HG02852 (cell line): ENCODE results near the gene TAAR2.
"Not testable (repeated sequence)": the region's sequence is repeated elsewhere in the genome, so short reads cannot be mapped to it uniquely, and the experiment has no call there.

Experiments
- ATAC-seq: cut with Tn5 transposase; IDR thresholded peaks from one replicate; pipeline ENCODE4 v1.9.1; 2021; ENCODE audit warnings: mild to moderate bottlenecking, moderate library complexity; ENCODE audit not compliant: unreplicated experiment

The TAAR2 gene, protein sequence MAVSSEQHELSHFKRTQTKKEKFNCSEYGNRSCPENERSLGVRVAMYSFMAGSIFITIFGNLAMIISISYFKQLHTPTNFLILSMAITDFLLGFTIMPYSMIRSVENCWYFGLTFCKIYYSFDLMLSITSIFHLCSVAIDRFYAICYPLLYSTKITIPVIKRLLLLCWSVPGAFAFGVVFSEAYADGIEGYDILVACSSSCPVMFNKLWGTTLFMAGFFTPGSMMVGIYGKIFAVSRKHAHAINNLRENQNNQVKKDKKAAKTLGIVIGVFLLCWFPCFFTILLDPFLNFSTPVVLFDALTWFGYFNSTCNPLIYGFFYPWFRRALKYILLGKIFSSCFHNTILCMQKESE

DNA sequence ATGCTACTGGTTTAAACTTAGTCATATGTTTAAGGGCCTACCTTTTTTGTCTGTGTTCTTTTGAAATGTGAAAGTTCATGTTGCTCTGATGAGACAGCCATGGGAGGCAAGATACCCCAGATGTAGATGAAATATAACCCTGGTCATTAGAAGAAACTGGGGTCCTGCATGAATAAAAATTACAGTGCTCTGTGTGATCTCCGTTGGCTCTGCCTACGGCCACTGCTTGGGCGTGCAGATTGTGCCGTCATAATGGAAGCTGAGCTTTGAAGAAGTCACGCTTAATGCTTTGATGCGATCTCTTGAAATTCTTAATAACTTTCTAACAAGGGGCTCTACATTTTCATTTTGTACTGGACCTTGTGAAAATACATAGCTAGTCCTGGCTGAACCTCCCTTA, at the start of gene TAAR2:
Gene TAAR2, minus strand, starts transcription at position 101 of the 400 bp plus-strand sequence. Its CDS starts 0 bp downstream, at position 101.
- no peak for ATAC-seq

DNA sequence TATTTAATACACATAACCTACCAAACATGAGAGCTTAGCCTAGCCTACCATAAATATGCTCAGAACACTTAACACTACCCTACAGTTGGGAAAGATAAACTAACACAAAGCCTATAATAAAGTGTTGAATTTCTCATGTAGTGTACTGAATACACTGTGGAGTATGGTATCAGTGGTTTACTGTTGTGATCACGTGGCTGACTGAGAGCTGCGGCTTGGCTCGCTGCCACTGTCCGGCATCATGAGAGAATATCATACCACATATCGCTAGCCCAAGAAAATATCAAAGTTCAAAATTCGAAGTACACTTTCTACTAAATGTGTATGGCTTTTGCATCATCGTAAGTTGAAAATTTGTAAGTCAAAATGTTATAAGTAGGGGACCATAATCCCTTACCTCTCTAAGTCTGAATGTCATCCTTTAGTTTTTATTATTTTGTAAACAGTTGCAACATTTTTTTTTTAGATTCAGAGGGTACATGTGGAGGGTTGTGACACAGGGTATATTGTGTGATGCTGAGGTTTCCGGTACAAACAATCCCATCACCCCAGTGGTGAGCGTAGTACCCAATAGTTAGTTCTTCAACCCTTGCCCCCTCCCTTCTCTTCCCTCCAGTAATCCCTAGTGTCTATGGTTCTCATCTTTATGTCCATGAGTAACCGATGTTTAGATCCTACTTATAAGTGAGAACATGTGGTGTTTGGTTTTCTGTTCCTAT, 49.5 kb upstream of the TAAR2 start:
- no peak for ATAC-seq

DNA sequence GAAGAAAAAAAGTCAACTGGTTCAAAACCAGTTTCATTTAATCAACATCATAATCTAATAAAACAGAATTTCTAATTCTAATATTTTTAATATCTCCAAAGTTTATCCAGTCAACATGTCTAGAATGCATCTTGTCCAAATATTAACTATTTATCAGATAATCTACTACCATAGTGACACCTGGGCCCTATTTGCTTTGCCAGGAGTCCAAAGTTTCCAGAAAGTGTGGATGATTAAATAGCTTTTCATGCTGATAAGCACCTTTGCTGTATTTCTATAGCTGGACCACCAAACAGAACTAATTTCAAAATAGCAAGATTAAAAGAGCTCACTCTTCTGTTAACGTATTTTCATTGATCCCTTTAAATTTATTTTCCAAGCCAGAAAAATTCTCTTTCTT, 47.2 kb upstream of the TAAR2 start:
- ATAC-seq: no peak

DNA sequence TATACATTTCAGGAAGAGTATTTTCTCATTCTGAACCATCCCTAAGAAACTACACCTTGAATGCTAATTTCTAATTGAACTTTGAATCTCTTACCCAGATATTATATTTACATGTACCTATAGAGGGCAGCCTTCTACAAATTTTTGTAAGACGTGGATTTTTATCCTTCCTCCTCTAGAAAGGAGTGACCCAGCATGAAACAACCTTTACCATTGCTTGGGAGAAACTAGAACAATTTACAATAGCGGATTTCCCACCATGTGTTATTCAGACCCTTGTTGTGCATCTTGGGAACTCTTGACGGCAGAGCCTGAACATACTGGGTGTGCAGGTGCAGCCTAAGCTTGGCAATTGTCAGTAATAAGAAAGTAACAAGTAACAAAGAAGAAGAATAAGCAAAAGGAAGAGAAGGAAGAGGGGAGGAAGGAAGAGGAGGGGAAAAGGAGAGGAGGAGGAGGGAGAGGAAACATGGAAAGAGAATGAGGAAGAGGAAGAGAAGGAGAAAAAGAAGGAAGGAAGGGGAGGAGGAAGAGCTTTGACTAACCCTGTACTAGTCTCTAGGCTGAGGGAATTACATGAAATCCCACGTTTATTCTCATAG, 45.7 kb upstream of the TAAR2 start:
- ATAC-seq: peak; percentile 69

DNA sequence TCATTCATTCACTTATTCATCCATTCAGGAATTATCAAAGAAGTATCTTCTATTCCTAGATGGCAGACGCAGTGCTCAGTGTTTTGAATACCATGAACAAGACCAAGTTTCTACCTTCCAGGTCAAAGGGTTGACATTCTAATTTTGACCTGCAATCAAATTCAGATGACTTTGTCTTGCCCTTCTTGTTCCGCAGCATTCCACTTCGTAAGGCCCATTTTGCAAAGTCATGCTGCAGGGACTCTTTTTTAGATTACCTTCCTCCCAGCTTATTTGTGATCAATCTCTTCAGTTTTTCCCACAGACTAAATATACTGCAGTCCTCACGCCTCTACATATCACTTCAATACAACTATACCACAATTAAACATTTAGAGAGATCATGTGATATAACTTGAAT, 42.0 kb upstream of the TAAR2 start:
- no peak for ATAC-seq

DNA sequence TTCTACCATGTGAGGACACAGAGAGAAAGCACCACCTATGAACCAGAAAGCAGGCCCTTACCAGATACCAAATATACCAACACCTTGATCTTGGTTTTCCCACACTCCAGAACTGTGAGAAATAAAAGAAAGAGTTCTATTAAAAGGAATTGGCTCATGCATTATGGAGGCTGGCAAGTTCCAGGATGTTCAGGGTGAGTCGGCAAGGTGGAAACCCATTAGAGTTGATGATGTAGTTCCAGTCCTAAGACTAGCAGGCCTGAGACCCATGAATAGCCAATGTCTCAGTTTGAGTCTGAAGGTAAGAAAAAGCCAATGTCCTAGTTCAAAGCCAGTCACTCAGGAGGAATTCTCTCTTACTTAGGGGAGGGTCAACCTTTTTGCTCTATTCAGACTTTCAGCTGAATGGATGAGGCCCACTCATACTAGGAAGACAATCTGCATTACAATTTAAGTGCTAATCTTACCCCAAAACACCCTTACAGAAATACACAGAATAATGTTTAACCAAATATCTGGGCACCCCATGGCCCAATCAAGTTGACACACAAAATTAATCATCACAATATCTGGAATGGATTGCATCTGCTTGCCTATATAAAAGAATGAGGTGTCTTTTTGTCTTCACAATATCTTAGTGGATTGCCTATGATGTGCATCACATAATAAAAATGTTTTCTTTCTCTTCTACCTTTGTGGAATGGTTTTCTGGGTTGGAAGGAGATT, 40.4 kb upstream of the TAAR2 start:
- ATAC-seq: no peak

DNA sequence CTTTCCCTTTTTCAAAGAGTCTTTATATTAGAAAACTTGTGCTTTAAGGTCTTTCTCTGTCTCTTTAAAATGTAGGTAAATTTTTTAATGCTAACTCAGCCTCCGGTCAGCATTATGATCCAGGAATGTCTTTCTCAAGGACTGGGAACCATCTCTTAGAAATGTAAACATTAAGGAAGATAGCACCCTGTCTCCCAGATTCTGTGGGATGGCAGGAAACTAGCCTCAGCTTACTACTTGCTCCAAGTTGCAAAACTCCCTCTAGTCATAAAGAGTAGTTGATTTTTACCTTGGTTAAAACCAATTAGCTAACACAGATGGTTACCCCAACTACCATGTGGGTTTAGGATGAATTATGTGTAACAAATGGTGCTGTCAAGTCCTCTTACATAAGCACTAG, 39.6 kb upstream of the TAAR2 start:
- ATAC-seq: no peak

DNA sequence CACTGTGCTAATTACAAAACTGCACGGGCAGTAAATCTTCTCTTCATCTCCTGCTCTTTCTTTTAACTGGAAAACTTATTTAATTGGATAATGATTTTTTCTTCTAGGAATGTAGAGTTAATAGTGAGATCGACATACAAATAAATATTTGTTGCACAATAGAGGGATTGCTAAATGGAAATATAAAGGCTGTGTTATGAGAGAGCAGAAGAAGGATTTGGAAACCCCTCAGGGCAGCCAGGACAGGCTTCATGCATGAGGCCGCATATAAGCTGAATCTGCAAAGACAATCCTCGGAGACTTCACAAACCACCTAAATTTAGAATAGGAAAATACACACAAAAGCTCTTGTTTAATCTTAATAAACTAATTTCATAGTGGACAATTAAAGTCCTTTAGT, 37.8 kb upstream of the TAAR2 start:
- no peak for ATAC-seq

DNA sequence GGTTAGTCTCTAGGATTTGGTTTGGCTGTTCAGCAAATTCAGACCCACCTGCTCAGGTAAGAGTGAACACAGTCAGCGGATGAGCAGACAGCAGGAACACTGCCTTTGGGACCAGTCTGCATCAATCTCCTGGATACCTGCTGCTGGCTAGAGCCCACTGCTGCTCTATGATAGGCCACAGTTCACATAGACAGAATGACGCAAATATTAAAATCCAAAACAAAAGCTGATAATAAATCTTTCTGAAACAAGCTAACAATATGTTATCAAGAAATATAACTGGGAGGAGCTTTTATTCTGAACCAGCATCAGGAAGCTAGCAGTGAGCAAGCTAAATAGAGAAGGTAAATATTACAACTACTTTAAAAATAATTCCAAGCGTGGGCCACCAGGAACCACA, 35.0 kb upstream of the TAAR2 start, which contains the start of gene TAAR1:
Gene TAAR1, minus strand, starts transcription at position 101 of the 400 bp plus-strand sequence. CDS start 13,179 bp downstream, outside the sequence.
- no peak for ATAC-seq

DNA sequence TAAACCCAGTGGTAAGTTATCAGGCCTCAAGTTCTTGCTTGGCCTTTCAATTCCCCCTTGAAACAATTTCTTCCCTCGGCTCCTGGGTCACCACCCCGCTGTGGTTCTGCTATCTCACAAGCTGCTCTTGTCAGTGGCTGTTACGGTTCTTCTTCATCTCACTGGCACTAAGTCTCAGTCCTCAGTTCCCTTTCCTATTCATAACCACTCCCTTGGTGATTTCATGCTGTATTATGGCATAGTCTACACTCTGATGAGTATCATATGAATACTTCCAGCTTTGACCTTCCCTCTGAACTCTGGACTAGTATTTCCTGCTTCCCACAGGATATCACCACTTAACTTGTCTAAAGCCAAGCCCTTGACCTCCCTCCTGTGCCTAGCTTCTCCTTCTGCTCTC, 27.0 kb upstream of the TAAR2 start:
- peak; percentile 53 for ATAC-seq

DNA sequence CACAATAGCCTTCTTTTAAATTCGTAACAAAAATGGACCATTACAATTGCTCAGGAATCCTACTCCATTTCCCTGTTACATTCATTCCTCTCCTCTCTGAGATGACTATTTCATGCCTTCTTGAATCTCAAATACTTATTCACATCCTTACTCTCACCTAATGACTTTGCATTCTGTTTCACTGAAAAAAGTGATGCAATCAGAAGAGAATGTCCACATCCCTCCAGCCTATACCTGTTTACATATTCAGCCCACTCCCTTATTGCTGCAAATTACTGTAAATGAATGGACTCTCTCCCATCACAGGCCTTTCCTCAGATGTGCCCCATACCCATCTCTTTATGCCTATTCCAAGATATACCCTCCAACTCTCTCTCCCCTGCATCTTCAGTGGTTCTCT, 26.4 kb upstream of the TAAR2 start:
- no peak for ATAC-seq

DNA sequence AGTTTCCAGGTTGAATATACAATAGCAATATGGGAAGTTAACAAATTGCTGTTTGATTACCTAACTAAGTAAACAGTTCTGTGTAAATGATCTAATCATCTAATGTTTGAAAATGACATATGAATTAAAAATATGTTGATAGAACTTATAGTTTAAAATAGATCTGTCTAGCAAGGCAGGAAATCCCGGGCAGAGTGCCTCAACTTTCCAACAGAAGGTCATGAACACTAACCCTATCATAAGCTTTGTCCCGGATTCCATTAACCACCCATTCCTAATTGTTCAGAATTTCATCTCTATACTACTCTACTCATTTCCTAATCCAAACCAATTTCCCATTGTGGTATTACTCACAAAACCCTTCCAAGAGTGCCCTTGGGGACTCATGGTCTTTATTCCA, 24.8 kb upstream of the TAAR2 start:
- ATAC-seq: no peak

DNA sequence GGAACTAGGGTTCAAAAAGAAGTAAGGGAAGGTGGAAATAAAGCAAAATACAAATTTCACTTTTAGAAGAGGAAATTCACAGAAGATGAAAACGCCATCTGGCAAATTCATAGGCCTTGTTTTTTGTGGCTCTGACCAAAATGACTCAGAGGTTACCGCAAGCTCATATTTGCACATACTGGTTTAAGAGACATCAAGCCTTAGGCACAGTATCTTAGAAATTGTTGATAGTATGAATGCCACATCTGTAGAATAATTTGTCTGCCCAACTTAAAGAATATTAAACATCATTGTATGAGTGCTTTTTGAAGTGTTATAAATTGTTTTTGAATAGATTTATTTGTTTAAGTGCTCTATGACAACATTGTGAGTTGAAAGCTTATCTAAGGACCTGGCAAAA, 24.3 kb upstream of the TAAR2 start:
- ATAC-seq: peak; percentile 91

DNA sequence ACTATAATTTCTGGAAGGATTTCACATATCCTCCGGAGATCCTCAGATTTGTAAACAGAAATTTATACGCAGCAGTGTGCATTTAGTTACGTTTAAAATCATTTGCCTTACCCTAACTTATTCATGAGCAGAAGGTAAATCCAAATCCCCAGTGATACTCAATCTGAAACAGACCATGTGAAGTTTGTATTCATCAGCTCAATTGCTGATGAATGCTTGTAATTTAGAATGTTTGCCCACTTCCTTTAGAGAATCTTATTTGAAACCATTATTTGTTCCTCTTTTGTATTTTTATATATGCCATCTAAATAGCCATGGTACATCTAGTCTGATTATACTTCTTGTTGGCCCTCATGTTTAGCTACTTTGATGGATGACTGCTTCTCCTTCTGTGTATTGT, 19.5 kb upstream of the TAAR2 start:
- ATAC-seq: no peak

DNA sequence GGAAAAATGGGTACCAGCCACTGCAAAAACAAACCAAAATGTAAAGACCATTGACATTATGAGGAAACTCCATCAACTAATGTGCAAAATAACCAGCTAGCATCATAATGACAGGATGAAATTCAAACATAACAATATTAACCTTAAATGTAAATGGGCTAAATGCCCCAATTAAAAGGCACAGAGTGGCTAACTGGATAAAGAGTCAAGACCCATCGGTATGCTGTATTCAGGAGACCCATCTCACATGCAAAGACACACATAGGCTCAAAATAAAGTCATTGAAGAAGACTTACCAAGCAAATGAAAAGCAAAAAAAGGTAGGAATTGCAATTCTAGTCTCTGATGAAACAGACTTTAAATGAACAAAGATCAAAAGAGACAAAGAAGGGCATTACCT, 13.1 kb upstream of the TAAR2 start:
- ATAC-seq: not testable (repeated sequence)

DNA sequence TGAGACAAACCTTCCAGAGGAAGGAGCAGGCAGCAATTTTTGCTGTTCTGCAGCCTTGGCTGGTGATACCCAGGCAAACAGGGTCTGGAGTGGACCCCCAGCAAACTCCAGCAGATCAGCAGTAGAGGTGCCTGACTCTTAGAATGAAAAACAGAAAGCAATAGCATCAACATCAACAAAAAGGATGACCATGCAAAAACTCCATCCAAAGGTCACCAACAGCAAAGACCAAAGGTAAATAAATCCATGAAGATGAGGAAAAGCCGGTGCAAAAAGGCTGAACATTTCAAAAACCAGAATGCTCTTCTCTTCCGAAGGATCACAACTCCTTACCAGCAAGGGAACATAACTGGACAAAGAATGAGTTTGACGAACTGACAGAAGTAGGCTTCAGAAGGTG, 11.8 kb upstream of the TAAR2 start:
- not testable (repeated sequence) for ATAC-seq

DNA sequence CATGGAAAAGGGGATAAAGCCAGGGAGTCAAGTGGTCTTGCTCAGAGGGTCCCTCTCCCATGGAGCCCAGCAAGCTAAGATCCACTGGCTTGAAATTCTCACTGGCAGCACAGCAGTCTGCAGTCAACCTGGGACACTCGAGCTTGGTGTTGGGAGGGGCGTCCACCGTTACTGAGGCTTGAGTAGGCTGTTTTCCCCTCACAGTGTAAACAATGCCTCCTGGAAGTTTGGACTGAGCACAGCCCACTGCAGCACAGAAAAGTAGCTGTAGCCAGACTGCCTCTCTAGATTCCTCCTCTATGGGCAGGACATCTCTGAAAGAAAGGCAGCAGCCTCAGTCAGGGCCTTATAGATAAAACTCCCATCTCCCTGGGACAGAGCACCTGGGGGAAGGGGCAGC, 11.2 kb upstream of the TAAR2 start:
- ATAC-seq: not testable (repeated sequence)

DNA sequence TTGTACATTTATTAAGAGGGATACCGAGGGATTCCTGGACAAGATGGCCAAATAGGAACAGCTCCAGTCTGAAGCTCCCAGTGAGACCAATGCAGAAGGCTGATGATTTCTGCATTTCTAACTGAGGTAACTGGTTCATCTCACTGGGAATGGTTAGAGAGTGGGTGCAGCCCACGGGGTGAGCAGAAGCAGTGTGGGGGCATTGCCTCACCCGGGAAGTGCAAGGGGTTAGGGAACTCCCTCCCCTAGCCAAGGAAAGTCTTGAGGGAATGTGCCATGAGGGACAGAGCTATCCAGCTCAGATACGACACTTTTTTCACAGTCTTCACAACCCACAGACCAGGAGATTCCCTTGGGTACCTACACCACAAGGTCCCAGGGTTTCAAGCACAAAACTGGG, 10.7 kb upstream of the TAAR2 start:
- no peak for ATAC-seq

DNA sequence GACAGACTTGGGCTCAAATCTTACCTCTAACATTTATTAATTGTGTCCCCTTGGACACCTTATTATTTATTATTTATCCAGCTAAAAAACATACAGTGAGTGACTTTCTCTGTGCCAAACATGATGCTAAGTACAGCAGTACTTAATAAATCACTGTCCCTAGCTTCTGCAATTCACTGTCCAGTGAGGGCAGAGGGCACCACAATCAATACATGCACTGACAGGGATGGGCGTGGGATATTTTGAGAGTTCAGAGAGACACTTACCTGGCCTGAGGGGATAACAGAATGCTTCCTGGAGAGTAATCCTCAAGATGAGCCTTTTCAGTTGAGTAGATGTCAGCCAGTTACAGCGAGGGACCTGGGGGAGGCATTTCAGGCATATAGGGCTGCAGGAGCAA, 9.3 kb upstream of the TAAR2 start:
- ATAC-seq: no peak

DNA sequence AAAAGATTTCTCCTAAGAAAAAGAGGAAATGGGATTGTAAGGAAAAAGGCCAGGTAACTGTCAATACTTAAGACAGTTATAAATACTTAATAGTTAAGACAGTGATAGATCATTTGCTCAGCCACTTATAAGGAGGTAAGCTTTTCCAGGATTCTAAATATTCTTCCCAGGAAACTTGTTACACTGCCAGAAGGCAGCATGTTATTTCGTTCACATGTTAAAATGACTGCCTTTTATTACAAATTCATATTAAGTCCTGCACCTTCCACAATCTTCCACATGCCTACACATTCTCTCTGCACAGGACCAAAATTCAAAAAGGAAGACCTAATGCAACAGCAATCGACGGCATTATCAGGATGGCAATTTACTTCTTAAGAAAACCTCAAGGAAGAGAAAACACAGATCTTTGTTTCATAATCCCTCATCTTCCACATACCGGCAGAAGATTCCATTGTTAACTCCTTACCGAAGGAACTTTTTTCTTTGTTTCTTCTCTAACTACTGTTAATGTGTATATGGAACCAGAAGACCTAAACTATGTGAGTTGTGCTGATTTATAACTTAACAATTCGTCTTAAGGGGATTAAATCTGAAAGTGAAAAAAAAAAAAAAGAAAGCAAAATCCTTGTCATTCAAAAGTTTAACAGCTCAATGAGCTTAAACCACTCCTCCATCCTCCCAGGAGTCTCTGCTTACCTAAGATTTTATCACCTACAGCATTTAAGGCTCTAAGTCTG, 799 bp downstream of the TAAR2 start:
- ATAC-seq: no peak

DNA sequence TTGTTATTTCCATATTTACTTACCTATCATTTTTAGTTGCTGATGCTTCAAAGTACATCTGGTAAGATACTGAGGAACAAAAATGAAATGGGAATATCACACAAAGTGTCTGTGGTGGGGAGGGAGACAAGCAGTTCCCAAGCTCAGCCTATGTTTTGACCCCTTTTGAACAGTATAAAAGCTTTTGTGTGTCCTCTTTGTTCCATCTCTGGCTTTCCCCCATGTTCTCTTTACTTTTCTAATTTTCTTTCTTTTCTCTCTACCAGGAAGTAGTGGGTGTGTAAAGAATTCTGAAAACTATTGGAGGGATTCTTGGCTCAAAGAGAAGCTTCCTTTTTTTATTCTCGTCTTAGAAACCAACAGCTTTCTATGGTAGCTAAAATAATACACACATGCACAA, 7.4 kb downstream of the TAAR2 start:
- ATAC-seq: no peak
